K562 (cell line): ENCODE results near the gene TTLL9. TPM values are rescaled to one million over a fixed set of nuclear protein-coding genes. Genes with fewer than 3 reads are reported as not detected.

Experiments used
- ZNF77 ChIP-seq: fragments of 250-450 bp; sonication (Bioruptor Pico); IDR thresholded peaks from 2 replicates; pipeline ENCODE4 v1.5.0; 2020
- polyA plus RNA-seq, 8 experiments: library from polyadenylated mRNA; depleted of rRNA in 4 of 8; stranded (reverse) in 5 of 8; unstranded in 3 of 8; fragments of >200 nt; fragmentation: Nextera tagmentation in 2 of 8; fragmentation: Illumina TruSeq in 1 of 8; extraction: Ambion mirVana in 2 of 8; extraction: Trizol in 1 of 8; gene quantifications; 2 replicates each; pipeline versions ENCODE4 v1.2.1 to v1.2.3, GENCODE V29; 2011 to 2014; ENCODE audit warnings: inconsistent platforms in 1 of 8, missing spikeins in 1 of 8
- total RNA-seq, 7 experiments: library from RNA; depleted of rRNA in 6 of 7; stranded (reverse); fragments of >200 nt in 6 of 7; fragmentation: Illumina TruSeq in 2 of 7; extraction: Trizol in 2 of 7; gene quantifications; 2 replicates each; pipeline versions ENCODE4 v1.2.1 to v1.2.3, GENCODE V29; 2011 to 2021; ENCODE audit warnings: low replicate concordance in 1 of 7
- TF ChIP-seq, protein P1 (sequence below): fragments of 200-600 bp; sonication (generic); IDR thresholded peaks from one replicate; pipeline ENCODE4 v1.6.1; 2012; ENCODE audit warnings: mild to moderate bottlenecking, low read depth, low read length, inconsistent platforms

TTLL9 gene
- total and polyA plus RNA-seq, 9 of the 15 experiments (the other 6 are each of a cell fraction or from before 2014, with no cell fraction given): 0.06 to 0.07 TPM; not detected in 7

- TF ChIP-seq ZNF77 (CRISPR knock-in tag): no peak
- TF ChIP-seq, protein P1, sequence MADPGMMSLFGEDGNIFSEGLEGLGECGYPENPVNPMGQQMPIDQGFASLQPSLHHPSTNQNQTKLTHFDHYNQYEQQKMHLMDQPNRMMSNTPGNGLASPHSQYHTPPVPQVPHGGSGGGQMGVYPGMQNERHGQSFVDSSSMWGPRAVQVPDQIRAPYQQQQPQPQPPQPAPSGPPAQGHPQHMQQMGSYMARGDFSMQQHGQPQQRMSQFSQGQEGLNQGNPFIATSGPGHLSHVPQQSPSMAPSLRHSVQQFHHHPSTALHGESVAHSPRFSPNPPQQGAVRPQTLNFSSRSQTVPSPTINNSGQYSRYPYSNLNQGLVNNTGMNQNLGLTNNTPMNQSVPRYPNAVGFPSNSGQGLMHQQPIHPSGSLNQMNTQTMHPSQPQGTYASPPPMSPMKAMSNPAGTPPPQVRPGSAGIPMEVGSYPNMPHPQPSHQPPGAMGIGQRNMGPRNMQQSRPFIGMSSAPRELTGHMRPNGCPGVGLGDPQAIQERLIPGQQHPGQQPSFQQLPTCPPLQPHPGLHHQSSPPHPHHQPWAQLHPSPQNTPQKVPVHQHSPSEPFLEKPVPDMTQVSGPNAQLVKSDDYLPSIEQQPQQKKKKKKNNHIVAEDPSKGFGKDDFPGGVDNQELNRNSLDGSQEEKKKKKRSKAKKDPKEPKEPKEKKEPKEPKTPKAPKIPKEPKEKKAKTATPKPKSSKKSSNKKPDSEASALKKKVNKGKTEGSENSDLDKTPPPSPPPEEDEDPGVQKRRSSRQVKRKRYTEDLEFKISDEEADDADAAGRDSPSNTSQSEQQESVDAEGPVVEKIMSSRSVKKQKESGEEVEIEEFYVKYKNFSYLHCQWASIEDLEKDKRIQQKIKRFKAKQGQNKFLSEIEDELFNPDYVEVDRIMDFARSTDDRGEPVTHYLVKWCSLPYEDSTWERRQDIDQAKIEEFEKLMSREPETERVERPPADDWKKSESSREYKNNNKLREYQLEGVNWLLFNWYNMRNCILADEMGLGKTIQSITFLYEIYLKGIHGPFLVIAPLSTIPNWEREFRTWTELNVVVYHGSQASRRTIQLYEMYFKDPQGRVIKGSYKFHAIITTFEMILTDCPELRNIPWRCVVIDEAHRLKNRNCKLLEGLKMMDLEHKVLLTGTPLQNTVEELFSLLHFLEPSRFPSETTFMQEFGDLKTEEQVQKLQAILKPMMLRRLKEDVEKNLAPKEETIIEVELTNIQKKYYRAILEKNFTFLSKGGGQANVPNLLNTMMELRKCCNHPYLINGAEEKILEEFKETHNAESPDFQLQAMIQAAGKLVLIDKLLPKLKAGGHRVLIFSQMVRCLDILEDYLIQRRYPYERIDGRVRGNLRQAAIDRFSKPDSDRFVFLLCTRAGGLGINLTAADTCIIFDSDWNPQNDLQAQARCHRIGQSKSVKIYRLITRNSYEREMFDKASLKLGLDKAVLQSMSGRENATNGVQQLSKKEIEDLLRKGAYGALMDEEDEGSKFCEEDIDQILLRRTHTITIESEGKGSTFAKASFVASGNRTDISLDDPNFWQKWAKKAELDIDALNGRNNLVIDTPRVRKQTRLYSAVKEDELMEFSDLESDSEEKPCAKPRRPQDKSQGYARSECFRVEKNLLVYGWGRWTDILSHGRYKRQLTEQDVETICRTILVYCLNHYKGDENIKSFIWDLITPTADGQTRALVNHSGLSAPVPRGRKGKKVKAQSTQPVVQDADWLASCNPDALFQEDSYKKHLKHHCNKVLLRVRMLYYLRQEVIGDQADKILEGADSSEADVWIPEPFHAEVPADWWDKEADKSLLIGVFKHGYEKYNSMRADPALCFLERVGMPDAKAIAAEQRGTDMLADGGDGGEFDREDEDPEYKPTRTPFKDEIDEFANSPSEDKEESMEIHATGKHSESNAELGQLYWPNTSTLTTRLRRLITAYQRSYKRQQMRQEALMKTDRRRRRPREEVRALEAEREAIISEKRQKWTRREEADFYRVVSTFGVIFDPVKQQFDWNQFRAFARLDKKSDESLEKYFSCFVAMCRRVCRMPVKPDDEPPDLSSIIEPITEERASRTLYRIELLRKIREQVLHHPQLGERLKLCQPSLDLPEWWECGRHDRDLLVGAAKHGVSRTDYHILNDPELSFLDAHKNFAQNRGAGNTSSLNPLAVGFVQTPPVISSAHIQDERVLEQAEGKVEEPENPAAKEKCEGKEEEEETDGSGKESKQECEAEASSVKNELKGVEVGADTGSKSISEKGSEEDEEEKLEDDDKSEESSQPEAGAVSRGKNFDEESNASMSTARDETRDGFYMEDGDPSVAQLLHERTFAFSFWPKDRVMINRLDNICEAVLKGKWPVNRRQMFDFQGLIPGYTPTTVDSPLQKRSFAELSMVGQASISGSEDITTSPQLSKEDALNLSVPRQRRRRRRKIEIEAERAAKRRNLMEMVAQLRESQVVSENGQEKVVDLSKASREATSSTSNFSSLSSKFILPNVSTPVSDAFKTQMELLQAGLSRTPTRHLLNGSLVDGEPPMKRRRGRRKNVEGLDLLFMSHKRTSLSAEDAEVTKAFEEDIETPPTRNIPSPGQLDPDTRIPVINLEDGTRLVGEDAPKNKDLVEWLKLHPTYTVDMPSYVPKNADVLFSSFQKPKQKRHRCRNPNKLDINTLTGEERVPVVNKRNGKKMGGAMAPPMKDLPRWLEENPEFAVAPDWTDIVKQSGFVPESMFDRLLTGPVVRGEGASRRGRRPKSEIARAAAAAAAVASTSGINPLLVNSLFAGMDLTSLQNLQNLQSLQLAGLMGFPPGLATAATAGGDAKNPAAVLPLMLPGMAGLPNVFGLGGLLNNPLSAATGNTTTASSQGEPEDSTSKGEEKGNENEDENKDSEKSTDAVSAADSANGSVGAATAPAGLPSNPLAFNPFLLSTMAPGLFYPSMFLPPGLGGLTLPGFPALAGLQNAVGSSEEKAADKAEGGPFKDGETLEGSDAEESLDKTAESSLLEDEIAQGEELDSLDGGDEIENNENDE: no peak
Measured at GRCh38 chr20:31890646-31891045, 20.2 kb downstream of the TTLL9 start (continued).
